Measurements from ENCODE around the gene SPRED2.

SPRED2 gene

GRCh38 chr2:65409045-65409444 lies 23.4 kb downstream of the SPRED2 start:
- no peak for DNase-seq (ENCODE audit: low read depth)
- H3K4me3 ChIP-seq (ENCODE audit: low read depth, low read length) = no peak overlapping the region
- no peak for TF ChIP-seq CTCF (IDR thresholded peaks at IDR 0.05; ENCODE audit: low read depth, low read length)
- TF ChIP-seq MYC (IDR thresholded peaks at IDR 0.05; ENCODE audit: low read depth, low read length) = no peak
- TF ChIP-seq POLR2A (IDR thresholded peaks at IDR 0.05; ENCODE audit: extremely low read depth, insufficient read length) = no peak

- DNase-seq (ENCODE audit: low read depth) = no peak
- H3K4me3 ChIP-seq (ENCODE audit: low read depth, low read length) = no peak overlapping the region
- TF ChIP-seq MYC (IDR thresholded peaks at IDR 0.05; ENCODE audit: low read depth, low read length) (no peak), POLR2A (IDR thresholded peaks at IDR 0.05; ENCODE audit: extremely low read depth, insufficient read length) (no peak), MAX (IDR thresholded peaks at IDR 0.05; ENCODE audit: low read depth, low read length) (no peak), CTCF (IDR thresholded peaks at IDR 0.05; ENCODE audit: low read depth, low read length) (no peak)
Measured at GRCh38 chr2:65407240-65407639, 25.2 kb downstream of the SPRED2 start.

GRCh38 chr2:65404988-65405697 lies 27.3 kb downstream of the SPRED2 start:
- no peak for DNase-seq (ENCODE audit: low read depth)
- no peak overlapping the region for H3K4me3 ChIP-seq (ENCODE audit: low read depth, low read length)
- no peak for TF ChIP-seq MAX (IDR thresholded peaks at IDR 0.05; ENCODE audit: low read depth, low read length)
- no peak for TF ChIP-seq MYC (IDR thresholded peaks at IDR 0.05; ENCODE audit: low read depth, low read length)
- TF ChIP-seq CTCF (IDR thresholded peaks at IDR 0.05; ENCODE audit: low read depth, low read length) = no peak
- no peak for TF ChIP-seq POLR2A (IDR thresholded peaks at IDR 0.05; ENCODE audit: extremely low read depth, insufficient read length)

- TF ChIP-seq POLR2A (IDR thresholded peaks at IDR 0.05; ENCODE audit: extremely low read depth, insufficient read length) (no peak), MYC (IDR thresholded peaks at IDR 0.05; ENCODE audit: low read depth, low read length) (no peak), CTCF (IDR thresholded peaks at IDR 0.05; ENCODE audit: low read depth, low read length) (no peak), MAX (IDR thresholded peaks at IDR 0.05; ENCODE audit: low read depth, low read length) (no peak)
- H3K4me3 ChIP-seq (ENCODE audit: low read depth, low read length) = no peak overlapping the region
- DNase-seq (ENCODE audit: low read depth) = no peak
Measured at GRCh38 chr2:65403529-65403915, 28.9 kb downstream of the SPRED2 start.

- H3K4me3 ChIP-seq (ENCODE audit: low read depth, low read length) = no peak overlapping the region
- no peak for DNase-seq (ENCODE audit: low read depth)
- no peak for TF ChIP-seq MYC (IDR thresholded peaks at IDR 0.05; ENCODE audit: low read depth, low read length)
Measured at GRCh38 chr2:65402780-65403528, 29.4 kb downstream of the SPRED2 start.

- no peak for TF ChIP-seq POLR2A (IDR thresholded peaks at IDR 0.05; ENCODE audit: extremely low read depth, insufficient read length)
- TF ChIP-seq MYC (IDR thresholded peaks at IDR 0.05; ENCODE audit: low read depth, low read length) = no peak
- TF ChIP-seq CTCF (IDR thresholded peaks at IDR 0.05; ENCODE audit: low read depth, low read length) = no peak
- TF ChIP-seq MAX (IDR thresholded peaks at IDR 0.05; ENCODE audit: low read depth, low read length) = no peak
- no peak overlapping the region for H3K4me3 ChIP-seq (ENCODE audit: low read depth, low read length)
- DNase-seq (ENCODE audit: low read depth) = no peak
Measured at GRCh38 chr2:65402323-65402722, 30.1 kb downstream of the SPRED2 start.
